Measurements from ENCODE around the gene STX17. TPM values are rescaled to one million over a fixed set of nuclear protein-coding genes. Genes with fewer than 3 reads are reported as not detected.

The STX17 gene
- total RNA-seq = 16.6 and 19.9 TPM in 2 replicates

DNA sequence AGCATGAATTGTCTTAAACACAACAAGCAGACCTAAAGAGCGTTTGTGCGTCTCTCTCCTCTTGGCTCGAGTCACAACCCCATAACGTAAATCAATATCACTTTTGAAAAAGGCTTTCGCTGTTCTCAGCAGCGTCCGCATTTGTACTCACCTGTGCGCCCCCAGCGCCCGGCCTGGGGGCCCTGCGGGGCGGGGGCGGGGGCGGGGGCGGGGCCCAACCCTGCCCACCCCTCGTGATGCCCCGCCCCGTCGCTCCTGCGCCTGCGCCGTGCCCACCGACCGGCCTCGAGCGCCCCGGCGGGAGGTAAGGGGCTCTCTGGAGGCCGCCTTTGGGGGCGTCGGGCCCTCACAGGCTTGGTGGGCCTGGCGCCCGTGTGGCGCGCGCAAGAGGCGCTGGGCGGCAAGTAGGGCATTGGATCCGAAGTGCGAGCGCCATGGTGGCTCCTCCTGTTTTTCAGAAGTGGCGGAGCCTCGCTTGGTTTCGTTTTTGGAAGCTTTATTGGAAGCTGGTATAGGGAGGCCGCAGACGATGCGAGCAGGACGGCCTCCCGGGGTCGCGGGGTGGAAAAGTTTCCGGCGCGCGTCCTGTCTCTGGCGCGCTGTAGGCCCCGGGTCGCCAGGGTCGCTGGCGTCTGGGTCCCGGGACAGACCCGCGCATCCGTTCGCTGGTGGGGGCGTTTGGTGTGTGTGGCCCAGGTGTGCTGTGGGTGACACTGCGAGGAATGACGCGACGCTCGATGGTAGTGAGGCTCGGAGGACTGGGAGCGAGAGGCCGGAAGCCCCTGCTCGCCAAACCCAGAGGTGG, at the start of gene STX17:
Gene STX17, plus strand, starts transcription at position 252 of the 805 bp plus-strand sequence. CDS start 8,586 bp downstream, outside the sequence.

Other genes starting within 250 kb of the STX17 start
- 0.22 and 0.43 TPM in 2 replicates for gene NR4A3, start 84.8 kb upstream of the STX17 start, total RNA-seq
- gene ERP44, start 192.3 kb downstream of the STX17 start, total RNA-seq = 14.0 and 25.8 TPM in 2 replicates
- gene INVS, start 192.6 kb downstream of the STX17 start, total RNA-seq = 27.6 and 36.5 TPM in 2 replicates

All from placental pericyte (primary cell).